KMS-11 (cell line): Measurements from ENCODE around the gene STK32C.
"Not testable (repeated sequence)": the region's sequence is repeated elsewhere in the genome, so short reads cannot be mapped to it uniquely, and the experiment has no call there.

Source experiments
- H2AFZ ChIP-seq: fragments of 200-600 bp; sonication (generic); 2 replicates; pipeline ENCODE4 v1.6.1; 2016; ENCODE audit warnings: antibody characterized with exemption, mixed run types, low read depth
- H3K27ac ChIP-seq: fragments of 200-600 bp; sonication (generic); 2 replicates; pipeline ENCODE4 v1.6.1; 2016; ENCODE audit warnings: mild to moderate bottlenecking, mixed run types
- H3K27me3 ChIP-seq: fragments of 200-600 bp; sonication (generic); 2 replicates; pipeline ENCODE4 v1.6.1; 2017; ENCODE audit warnings: mild to moderate bottlenecking, low read depth, mixed run types, moderate library complexity; ENCODE audit not compliant: insufficient read depth
- H3K36me3 ChIP-seq: fragments of 200-600 bp; sonication (generic); 2 replicates; pipeline ENCODE4 v1.6.1; 2017; ENCODE audit warnings: mild to moderate bottlenecking, mixed run types; ENCODE audit not compliant: insufficient read depth
- H3K4me1 ChIP-seq: fragments of 200-600 bp; sonication (generic); 2 replicates; pipeline ENCODE4 v1.6.1; 2016; ENCODE audit warnings: mild to moderate bottlenecking, low read depth, mixed run types; ENCODE audit not compliant: poor library complexity, severe bottlenecking
- H3K4me2 ChIP-seq: fragments of 200-600 bp; sonication (generic); 2 replicates; pipeline ENCODE4 v1.7.0; 2016; ENCODE audit warnings: mild to moderate bottlenecking, mixed run types
- H3K4me3 ChIP-seq: fragments of 200-600 bp; sonication (generic); IDR thresholded peaks from 2 replicates; pipeline ENCODE4 v1.6.1; 2017; ENCODE audit warnings: low read depth, low read length, mixed read lengths; ENCODE audit not compliant: insufficient read depth
- H3K79me2 ChIP-seq: fragments of 200-600 bp; sonication (generic); 2 replicates; pipeline ENCODE4 v1.6.1; 2016; ENCODE audit warnings: low read depth, mixed run types; ENCODE audit not compliant: insufficient read depth
- H3K9ac ChIP-seq: fragments of 200-600 bp; sonication (generic); 2 replicates; pipeline ENCODE4 v1.6.1; 2016; ENCODE audit warnings: mild to moderate bottlenecking, mixed run types
- H4K20me1 ChIP-seq: fragments of 200-600 bp; sonication (generic); 2 replicates; pipeline ENCODE4 v1.6.1; 2016; ENCODE audit warnings: mild to moderate bottlenecking, mixed run types; ENCODE audit not compliant: insufficient read depth
- TF ChIP-seq, protein P1 (sequence below): fragments of 200-600 bp; sonication (generic); conservative IDR thresholded peaks from 2 replicates; pipeline ENCODE4 v1.6.1; 2017; ENCODE audit warnings: low read depth, mild to moderate bottlenecking, antibody characterized with exemption, low read length, moderate library complexity, mixed read lengths

The STK32C gene

GRCh38 chr10:132342553-132342952 lies 34.8 kb upstream of the STK32C start:
- Histone ChIP-seq H3K27me3 (no peaks in the 10 kb centered on the region), H4K20me1 (no peaks in the 10 kb centered on the region), H2AFZ (no peak overlapping the region), H3K36me3 (no peaks in the 10 kb centered on the region), H3K4me3 (no peak overlapping the region), H3K9ac (no peak overlapping the region), H3K4me1 (no peaks in the 10 kb centered on the region), H3K79me2 (no peaks in the 10 kb centered on the region), H3K4me2 (no peak overlapping the region), H3K27ac (no peak overlapping the region)
- TF ChIP-seq, protein P1, sequence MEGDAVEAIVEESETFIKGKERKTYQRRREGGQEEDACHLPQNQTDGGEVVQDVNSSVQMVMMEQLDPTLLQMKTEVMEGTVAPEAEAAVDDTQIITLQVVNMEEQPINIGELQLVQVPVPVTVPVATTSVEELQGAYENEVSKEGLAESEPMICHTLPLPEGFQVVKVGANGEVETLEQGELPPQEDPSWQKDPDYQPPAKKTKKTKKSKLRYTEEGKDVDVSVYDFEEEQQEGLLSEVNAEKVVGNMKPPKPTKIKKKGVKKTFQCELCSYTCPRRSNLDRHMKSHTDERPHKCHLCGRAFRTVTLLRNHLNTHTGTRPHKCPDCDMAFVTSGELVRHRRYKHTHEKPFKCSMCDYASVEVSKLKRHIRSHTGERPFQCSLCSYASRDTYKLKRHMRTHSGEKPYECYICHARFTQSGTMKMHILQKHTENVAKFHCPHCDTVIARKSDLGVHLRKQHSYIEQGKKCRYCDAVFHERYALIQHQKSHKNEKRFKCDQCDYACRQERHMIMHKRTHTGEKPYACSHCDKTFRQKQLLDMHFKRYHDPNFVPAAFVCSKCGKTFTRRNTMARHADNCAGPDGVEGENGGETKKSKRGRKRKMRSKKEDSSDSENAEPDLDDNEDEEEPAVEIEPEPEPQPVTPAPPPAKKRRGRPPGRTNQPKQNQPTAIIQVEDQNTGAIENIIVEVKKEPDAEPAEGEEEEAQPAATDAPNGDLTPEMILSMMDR = no peak

GRCh38 chr10:132341781-132342180 lies 34.0 kb upstream of the STK32C start:
- no peak overlapping the region for H3K4me3 ChIP-seq
- H3K27ac ChIP-seq = no peak overlapping the region
- no peak overlapping the region for H3K4me2 ChIP-seq
- H3K36me3 ChIP-seq = no peaks in the 10 kb centered on the region
- no peaks in the 10 kb centered on the region for H4K20me1 ChIP-seq
- no peak overlapping the region for H2AFZ ChIP-seq
- H3K9ac ChIP-seq = no peak overlapping the region
- no peaks in the 10 kb centered on the region for H3K4me1 ChIP-seq
- H3K79me2 ChIP-seq = no peaks in the 10 kb centered on the region
- H3K27me3 ChIP-seq = no peaks in the 10 kb centered on the region
- TF ChIP-seq, protein P1 = no peak

- Histone ChIP-seq H3K4me2 (no peak overlapping the region), H3K4me1 (no peaks in the 10 kb centered on the region), H3K4me3 (no peak overlapping the region), H3K79me2 (no peaks in the 10 kb centered on the region), H2AFZ (no peak overlapping the region), H3K9ac (no peak overlapping the region), H3K36me3 (no peaks in the 10 kb centered on the region), H3K27me3 (no peaks in the 10 kb centered on the region), H3K27ac (no peak overlapping the region), H4K20me1 (no peaks in the 10 kb centered on the region)
- TF ChIP-seq, protein P1 = no peak
Observed at GRCh38 chr10:132341017-132341416, 33.3 kb upstream of the STK32C start.

- no peaks in the 10 kb centered on the region for H4K20me1 ChIP-seq
- no peak overlapping the region for H3K27ac ChIP-seq
- no peak overlapping the region for H3K9ac ChIP-seq
- no peaks in the 10 kb centered on the region for H3K27me3 ChIP-seq
- no peak overlapping the region for H3K4me2 ChIP-seq
- H3K4me3 ChIP-seq = no peak overlapping the region
- no peak overlapping the region for H2AFZ ChIP-seq
- no peaks in the 10 kb centered on the region for H3K4me1 ChIP-seq
- no peaks in the 10 kb centered on the region for H3K79me2 ChIP-seq
- TF ChIP-seq, protein P1 = no peak
- no peaks in the 10 kb centered on the region for H3K36me3 ChIP-seq
Observed at GRCh38 chr10:132339276-132339675, 31.5 kb upstream of the STK32C start.

- no peak overlapping the region for H3K27ac ChIP-seq
- TF ChIP-seq, protein P1 = no peak
Observed at GRCh38 chr10:132338876-132339275, 31.1 kb upstream of the STK32C start.

GRCh38 chr10:132337854-132338253 lies 30.1 kb upstream of the STK32C start:
- H3K36me3 ChIP-seq, H3K4me2 ChIP-seq, H3K9ac ChIP-seq, H3K27ac ChIP-seq, H3K27me3 ChIP-seq, H2AFZ ChIP-seq, H3K79me2 ChIP-seq, H3K4me1 ChIP-seq, H3K4me3 ChIP-seq, H4K20me1 ChIP-seq: not testable (repeated sequence)

More at GRCh38 chr10:132338876-132339275, 31.1 kb upstream of the STK32C start:
- H3K79me2 ChIP-seq = no peaks in the 10 kb centered on the region
- no peak overlapping the region for H3K4me3 ChIP-seq
- H3K4me1 ChIP-seq = no peaks in the 10 kb centered on the region
- no peaks in the 10 kb centered on the region for H3K27me3 ChIP-seq
- no peaks in the 10 kb centered on the region for H4K20me1 ChIP-seq
- H3K9ac ChIP-seq = no peak overlapping the region
- H3K4me2 ChIP-seq = no peak overlapping the region
- H2AFZ ChIP-seq = no peak overlapping the region
- H3K36me3 ChIP-seq = no peaks in the 10 kb centered on the region
